ENCODE results near the gene CDC25B. TPM values are rescaled to one million over a fixed set of nuclear protein-coding genes. Genes with fewer than 3 reads are reported as not detected.

CDC25B gene
- total and polyA plus RNA-seq, 10 of the 15 experiments (the other 5 are each of a cell fraction or from before 2014, with no cell fraction given), result 4.6 to 58.8 (median 24.6) TPM

- DNase-seq (ENCODE audit: low read depth, low spot score), result no peak
- no peak for ATAC-seq
- no peaks in the 10 kb centered on the region for H3K9me3 ChIP-seq (replicated peaks; ENCODE audit: control insufficient read depth, insufficient read depth, low read length)
- H3K27ac ChIP-seq (ENCODE audit: control insufficient read depth, insufficient read depth), result no peak overlapping the region
- WGBS (ENCODE audit: insufficient coverage, insufficient replicate concordance, low lambda C conversion rate, missing lambda C conversion rate), result 47% methylated on average over 7 of the region's 7 CpGs
- H3K4me3 ChIP-seq, result no peak overlapping the region
- CTCF ChIA-PET, result interaction anchor here (1.2 to 2.1 kb wide), 2 partner anchors 28 to 47 kb away, joined by 3 to 7 read pairs; partner anchors contain the start of gene ADISSP
- POLR2A ChIA-PET, result no interaction called here
- H2AFZ ChIP-seq (ENCODE audit: control insufficient read depth, low read depth, low read length), result no peak overlapping the region
- intact Hi-C loops (cut with micrococcal nuclease; ENCODE audit: unreplicated experiment), result no loop called here
- in situ Hi-C loops (cut with MboI), result no loop called here
- no peaks in the 10 kb centered on the region for H3K27me3 ChIP-seq (replicated peaks in 1 of 2; ENCODE audit: control insufficient read depth in 2 of 2, insufficient read depth in 2 of 2, low read length in 1 of 2)
- H3K79me2 ChIP-seq (ENCODE audit: control insufficient read depth, insufficient read depth, low read length), result no peaks in the 10 kb centered on the region
- H3K4me2 ChIP-seq (ENCODE audit: control insufficient read depth, insufficient read depth), result no peak overlapping the region
- H4K20me1 ChIP-seq (ENCODE audit: control insufficient read depth, insufficient read depth), result no peaks in the 10 kb centered on the region
- SMC1A ChIA-PET (ENCODE audit: uncharacterized antibody, unreplicated experiment), result interaction anchor here (1.2 kb wide), 1 partner anchor 17 kb away, joined by 3 read pairs; no protein-coding TSS in a partner anchor
- H3K36me3 ChIP-seq (ENCODE audit: control insufficient read depth in 2 of 2, insufficient read depth in 2 of 2, low read length in 1 of 2), result no peaks in the 10 kb centered on the region
- no peak for FAIRE-seq
- peaks cover 14% of the 10 kb centered on the region for H3K4me1 ChIP-seq (ENCODE audit: control insufficient read depth, insufficient read depth, low read length)
- no peak overlapping the region for H3K9ac ChIP-seq (ENCODE audit: control insufficient read depth, insufficient read depth, low read length)
- RAD21 ChIA-PET (ENCODE audit: unreplicated experiment), result no interaction called here
- BruUV-seq (replicated peaks), result no TSS peak
- TF ChIP-seq IKZF2 (IDR thresholded peaks at IDR 0.05) (no peak), RB1 (IDR thresholded peaks at IDR 0.05; ENCODE audit: borderline replicate concordance) (no peak), CHD2 (IDR thresholded peaks at IDR 0.05; ENCODE audit: borderline replicate concordance, low read depth, low read length) (no peak), KDM1A (IDR thresholded peaks at IDR 0.05; ENCODE audit: borderline replicate concordance) (no peak), YBX1 (IDR thresholded peaks at IDR 0.05) (no peak), ZBTB33 (IDR thresholded peaks at IDR 0.05) (no peak), ASH2L (IDR thresholded peaks at IDR 0.05; ENCODE audit: borderline replicate concordance, low read depth) (no peak), RELB (IDR thresholded peaks at IDR 0.05; ENCODE audit: low read depth) (no peak), BACH1 (IDR thresholded peaks at IDR 0.05; ENCODE audit: borderline replicate concordance) (no peak), EED (IDR thresholded peaks at IDR 0.05; ENCODE audit: low read depth) (no peak), ZSCAN29 (IDR thresholded peaks at IDR 0.05) (no peak)
- TF ChIP-seq, protein P1, sequence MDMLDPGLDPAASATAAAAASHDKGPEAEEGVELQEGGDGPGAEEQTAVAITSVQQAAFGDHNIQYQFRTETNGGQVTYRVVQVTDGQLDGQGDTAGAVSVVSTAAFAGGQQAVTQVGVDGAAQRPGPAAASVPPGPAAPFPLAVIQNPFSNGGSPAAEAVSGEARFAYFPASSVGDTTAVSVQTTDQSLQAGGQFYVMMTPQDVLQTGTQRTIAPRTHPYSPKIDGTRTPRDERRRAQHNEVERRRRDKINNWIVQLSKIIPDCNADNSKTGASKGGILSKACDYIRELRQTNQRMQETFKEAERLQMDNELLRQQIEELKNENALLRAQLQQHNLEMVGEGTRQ (IDR thresholded peaks at IDR 0.05; ENCODE audit: borderline replicate concordance, low read depth, low read length), result no peak
- TF ChIP-seq, protein P2, sequence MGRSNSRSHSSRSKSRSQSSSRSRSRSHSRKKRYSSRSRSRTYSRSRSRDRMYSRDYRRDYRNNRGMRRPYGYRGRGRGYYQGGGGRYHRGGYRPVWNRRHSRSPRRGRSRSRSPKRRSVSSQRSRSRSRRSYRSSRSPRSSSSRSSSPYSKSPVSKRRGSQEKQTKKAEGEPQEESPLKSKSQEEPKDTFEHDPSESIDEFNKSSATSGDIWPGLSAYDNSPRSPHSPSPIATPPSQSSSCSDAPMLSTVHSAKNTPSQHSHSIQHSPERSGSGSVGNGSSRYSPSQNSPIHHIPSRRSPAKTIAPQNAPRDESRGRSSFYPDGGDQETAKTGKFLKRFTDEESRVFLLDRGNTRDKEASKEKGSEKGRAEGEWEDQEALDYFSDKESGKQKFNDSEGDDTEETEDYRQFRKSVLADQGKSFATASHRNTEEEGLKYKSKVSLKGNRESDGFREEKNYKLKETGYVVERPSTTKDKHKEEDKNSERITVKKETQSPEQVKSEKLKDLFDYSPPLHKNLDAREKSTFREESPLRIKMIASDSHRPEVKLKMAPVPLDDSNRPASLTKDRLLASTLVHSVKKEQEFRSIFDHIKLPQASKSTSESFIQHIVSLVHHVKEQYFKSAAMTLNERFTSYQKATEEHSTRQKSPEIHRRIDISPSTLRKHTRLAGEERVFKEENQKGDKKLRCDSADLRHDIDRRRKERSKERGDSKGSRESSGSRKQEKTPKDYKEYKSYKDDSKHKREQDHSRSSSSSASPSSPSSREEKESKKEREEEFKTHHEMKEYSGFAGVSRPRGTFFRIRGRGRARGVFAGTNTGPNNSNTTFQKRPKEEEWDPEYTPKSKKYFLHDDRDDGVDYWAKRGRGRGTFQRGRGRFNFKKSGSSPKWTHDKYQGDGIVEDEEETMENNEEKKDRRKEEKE (IDR thresholded peaks at IDR 0.05), result no peak
Measured at GRCh38 chr20:3814928-3815495, 18.9 kb downstream of the CDC25B start.

Data from GM12878 (cell line).